Muscle layer of colon (tissue), 2 donors: ENCODE data around the gene PHC1.

Source experiments
- H3K27ac ChIP-seq: one replicate; pipeline ENCODE4 v1.7.0; 2013; ENCODE audit warnings: low read depth, mild to moderate bottlenecking, low read length, moderate library complexity
- H3K27me3 ChIP-seq, 2 donors: one replicate each; pipeline ENCODE4 v1.7.0; 2013; ENCODE audit warnings: low read length in 2 of 2, mild to moderate bottlenecking in 2 of 2; ENCODE audit not compliant: insufficient read depth in 2 of 2, control insufficient read depth in 1 of 2
- H3K36me3 ChIP-seq: one replicate; pipeline ENCODE4 v1.7.0; 2013; ENCODE audit warnings: mild to moderate bottlenecking, low read length; ENCODE audit not compliant: insufficient read depth
- H3K4me1 ChIP-seq: one replicate; pipeline ENCODE4 v1.7.0; 2013; ENCODE audit warnings: mild to moderate bottlenecking, low read length; ENCODE audit not compliant: insufficient read depth
- H3K4me3 ChIP-seq, 2 donors: one replicate each; pipeline ENCODE4 v1.7.0; 2013; ENCODE audit warnings: low read length in 2 of 2, low read depth in 1 of 2, mild to moderate bottlenecking in 1 of 2, moderate library complexity in 1 of 2
- H3K9ac ChIP-seq: one replicate; pipeline ENCODE4 v1.7.0; 2013; ENCODE audit warnings: low read length
- H3K9me3 ChIP-seq: one replicate; pipeline ENCODE4 v1.7.0; 2013; ENCODE audit warnings: mild to moderate bottlenecking, low read length
- donor health status: abdominal sarcoma.
- donor health status: Adenocarcinoma of cecum.

The PHC1 gene

DNA sequence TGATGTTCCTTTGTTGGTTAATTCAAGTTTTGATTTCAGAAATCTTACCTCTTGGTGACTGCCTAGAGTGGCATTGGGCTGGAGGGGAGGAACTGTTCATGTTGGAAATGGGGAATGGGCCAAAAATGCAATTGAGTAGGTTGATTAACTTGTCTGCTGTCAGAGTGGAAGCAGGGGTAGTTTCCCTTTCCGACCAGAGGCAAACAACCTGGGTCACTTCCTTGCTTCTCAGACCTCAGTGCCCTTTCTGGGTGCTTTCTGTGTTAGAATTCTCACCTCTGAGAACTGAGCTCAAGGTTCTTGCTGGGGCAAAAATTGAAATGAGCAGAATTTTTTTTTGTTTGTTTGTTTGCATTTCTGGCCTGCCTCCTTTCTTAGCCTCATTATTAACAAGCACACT, 37.4 kb downstream of the PHC1 start:
- H3K4me3 ChIP-seq: no peak overlapping the region
- no peak overlapping the region for H3K27ac ChIP-seq

DNA sequence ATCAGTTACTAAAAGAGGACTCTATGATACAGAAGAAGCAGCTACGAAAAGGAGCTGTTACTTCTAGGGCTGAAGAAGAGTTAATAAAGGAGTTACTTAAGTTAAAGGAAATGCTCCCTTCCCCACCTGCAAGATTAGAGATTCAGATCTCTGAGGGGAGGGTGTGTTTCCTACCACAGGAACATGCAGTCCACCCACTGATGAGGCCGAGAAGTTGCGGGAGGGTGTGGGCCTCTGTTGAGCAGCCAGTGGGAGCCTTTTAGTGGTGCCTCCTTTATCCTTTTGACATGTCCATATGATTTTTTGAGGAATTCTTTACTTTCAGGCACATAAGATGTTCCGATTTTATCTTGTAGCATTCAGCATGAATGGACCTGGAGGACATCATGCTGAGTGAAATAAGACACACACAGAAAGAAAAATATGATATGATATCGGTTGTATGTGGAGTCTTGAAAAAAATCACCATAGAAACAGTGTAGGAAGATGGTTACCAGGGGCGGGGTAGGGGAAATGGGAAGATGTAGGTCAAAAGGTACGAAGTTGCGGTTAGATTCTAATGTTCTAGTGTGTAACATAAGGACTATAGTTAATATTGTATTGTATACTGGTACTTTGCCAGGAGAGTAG, 39.6 kb downstream of the PHC1 start:
- no peak overlapping the region for H3K9ac ChIP-seq
- H3K27me3 ChIP-seq: no peaks in the 10 kb centered on the region
- no peak overlapping the region for H3K27ac ChIP-seq
- no peak overlapping the region for H3K4me3 ChIP-seq
- peaks cover 11% of the 10 kb centered on the region for H3K4me1 ChIP-seq
- no peaks in the 10 kb centered on the region for H3K36me3 ChIP-seq
- H3K9me3 ChIP-seq: no peaks in the 10 kb centered on the region

More for the DNA sequence above, 37.4 kb downstream of the PHC1 start:
- Histone ChIP-seq H3K36me3 (no peaks in the 10 kb centered on the region), H3K27me3 (no peaks in the 10 kb centered on the region), H3K9ac (no peak overlapping the region), H3K4me1 (peaks cover 28% of the 10 kb centered on the region), H3K9me3 (no peaks in the 10 kb centered on the region)

DNA sequence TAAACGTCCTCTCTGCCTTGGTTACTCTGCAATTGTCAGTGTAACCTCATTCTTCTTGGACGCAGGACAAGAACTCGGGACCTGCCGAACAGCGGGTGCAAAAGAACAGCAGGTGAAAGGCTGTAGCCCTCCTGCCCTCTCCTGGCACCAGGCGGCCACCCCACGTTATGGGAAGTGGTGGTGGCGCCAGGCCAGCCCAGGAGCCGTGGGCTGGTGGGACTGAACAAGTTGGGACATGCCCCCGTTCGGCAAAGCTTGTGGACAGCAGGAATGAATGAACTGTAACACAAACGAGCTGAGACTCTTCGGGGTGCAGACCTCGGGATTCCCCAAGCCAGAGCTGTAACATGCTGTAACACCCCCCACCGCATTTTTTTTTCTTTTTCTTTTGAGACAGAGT, 41.8 kb downstream of the PHC1 start:
- Histone ChIP-seq H3K27ac (no peak overlapping the region), H3K36me3 (no peaks in the 10 kb centered on the region), H3K4me3 (no peak overlapping the region), H3K9ac (no peak overlapping the region), H3K27me3 (no peaks in the 10 kb centered on the region), H3K4me1 (peaks cover 6% of the 10 kb centered on the region), H3K9me3 (no peaks in the 10 kb centered on the region)

DNA sequence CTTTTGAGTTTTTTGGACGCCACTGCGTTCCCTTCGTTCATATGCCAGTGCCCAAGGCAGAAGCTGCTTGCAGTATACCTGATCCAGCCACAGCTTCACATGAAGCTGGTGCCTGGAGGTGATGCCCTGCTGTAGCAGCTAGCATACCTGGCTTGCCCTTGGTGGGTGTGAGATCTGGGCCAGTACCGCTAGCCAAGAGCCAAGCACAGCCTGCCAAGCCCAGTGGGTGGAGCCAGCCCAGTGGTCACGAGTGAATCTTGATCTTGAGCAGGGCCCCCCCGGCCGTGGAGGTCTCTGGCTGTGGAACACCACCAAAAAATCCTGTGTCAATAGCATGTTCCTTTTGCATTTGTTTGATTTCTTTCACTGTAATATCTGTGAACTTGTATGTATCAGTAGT, 42.5 kb downstream of the PHC1 start:
- H3K9me3 ChIP-seq: no peaks in the 10 kb centered on the region
- no peaks in the 10 kb centered on the region for H3K27me3 ChIP-seq
- no peak overlapping the region for H3K4me3 ChIP-seq
- no peak overlapping the region for H3K9ac ChIP-seq
- no peak overlapping the region for H3K27ac ChIP-seq
- H3K36me3 ChIP-seq: no peaks in the 10 kb centered on the region
- H3K4me1 ChIP-seq: no peaks in the 10 kb centered on the region

DNA sequence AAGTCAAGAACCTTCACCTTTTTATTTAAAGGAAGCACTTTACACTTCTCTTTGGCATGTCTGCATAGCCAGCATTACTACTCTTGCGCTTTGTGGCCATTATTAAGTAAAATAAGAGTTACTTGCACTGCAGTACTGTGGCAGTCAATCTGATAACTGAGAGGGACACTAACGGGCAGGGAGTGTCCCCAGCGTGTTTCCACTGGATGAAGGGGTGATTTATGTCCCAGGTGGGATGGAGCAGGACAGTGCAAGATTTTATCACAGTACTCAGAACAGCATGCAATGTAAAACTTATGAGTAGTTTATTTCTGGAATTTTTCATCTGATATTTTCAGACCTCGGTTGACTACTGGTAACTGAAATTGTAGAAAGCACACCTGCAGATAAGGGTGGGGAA, 43.3 kb downstream of the PHC1 start:
- Histone ChIP-seq H3K9me3 (no peaks in the 10 kb centered on the region), H3K36me3 (no peaks in the 10 kb centered on the region), H3K4me3 (no peak overlapping the region), H3K27me3 (no peaks in the 10 kb centered on the region), H3K4me1 (no peaks in the 10 kb centered on the region), H3K9ac (no peak overlapping the region), H3K27ac (no peak overlapping the region)

DNA sequence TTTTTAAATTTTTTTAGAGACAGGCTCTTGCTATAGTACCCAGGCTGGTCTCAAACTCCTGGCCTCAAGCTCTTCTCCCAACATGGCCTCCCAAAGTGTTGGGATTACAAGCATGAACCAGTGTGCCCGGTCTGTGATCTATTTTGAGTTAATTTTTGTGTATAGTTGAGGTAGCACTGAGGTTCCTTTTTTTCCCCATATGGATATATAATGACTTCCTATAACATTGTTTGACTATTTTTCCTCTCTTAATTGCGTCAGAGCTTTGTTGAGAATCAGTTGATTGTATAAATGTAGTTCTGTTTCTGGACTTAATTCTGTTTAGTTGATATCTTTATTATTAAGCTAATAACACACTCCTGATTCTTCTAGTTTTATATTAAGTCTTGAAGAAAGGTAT, 43.8 kb downstream of the PHC1 start:
- no peaks in the 10 kb centered on the region for H3K9me3 ChIP-seq

DNA sequence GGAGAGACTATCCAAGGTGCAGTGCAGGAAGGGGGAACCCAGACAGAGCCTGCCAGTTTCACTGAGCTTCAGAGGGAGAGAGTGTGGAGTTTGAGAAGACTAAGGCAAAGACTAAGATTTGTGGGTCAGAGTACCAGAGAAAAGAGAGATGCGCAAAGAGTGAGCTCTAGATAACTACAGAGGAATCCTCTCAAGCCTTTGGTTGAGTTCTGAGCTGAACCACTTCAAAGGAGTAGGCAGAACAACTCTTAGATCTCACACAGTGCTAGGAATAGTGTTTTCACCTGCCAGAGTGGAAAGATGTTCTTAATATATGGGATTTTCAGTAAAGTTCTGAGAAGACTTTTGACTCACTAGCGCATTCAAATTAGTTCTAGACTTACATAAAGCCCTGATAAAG, 45.9 kb downstream of the PHC1 start:
- H3K4me1 ChIP-seq: no peaks in the 10 kb centered on the region
- H3K9ac ChIP-seq: no peak overlapping the region
- no peaks in the 10 kb centered on the region for H3K27me3 ChIP-seq
- H3K27ac ChIP-seq: no peak overlapping the region
- H3K36me3 ChIP-seq: no peaks in the 10 kb centered on the region
- H3K4me3 ChIP-seq: no peak overlapping the region
- H3K9me3 ChIP-seq: no peaks in the 10 kb centered on the region

More for the DNA sequence above, 43.8 kb downstream of the PHC1 start:
- no peak overlapping the region for H3K9ac ChIP-seq
- H3K36me3 ChIP-seq: no peaks in the 10 kb centered on the region
- no peaks in the 10 kb centered on the region for H3K27me3 ChIP-seq
- H3K4me1 ChIP-seq: no peaks in the 10 kb centered on the region
- no peak overlapping the region for H3K4me3 ChIP-seq
- H3K27ac ChIP-seq: no peak overlapping the region

DNA sequence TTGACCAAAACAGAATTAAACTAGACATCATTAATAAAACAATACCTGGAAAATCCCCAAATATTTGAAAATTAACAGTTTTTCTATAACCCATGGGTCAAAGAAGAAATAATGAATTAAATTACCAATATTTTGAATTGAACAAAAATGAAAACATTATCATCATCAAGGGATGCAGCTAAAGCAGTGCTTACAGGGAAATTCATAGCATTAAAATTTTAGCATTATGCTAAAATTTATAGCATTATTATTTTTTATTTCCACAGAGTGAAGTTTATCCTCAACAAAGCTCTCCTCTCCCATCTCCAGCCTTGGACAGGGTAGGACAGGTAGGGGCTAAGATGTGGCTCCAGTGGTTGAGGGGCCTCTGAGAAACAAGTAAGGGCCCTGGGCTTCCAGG, 54.5 kb downstream of the PHC1 start:
- Histone ChIP-seq H3K27me3 (no peaks in the 10 kb centered on the region), H3K36me3 (no peaks in the 10 kb centered on the region), H3K9ac (no peak overlapping the region), H3K27ac (no peak overlapping the region), H3K4me1 (no peaks in the 10 kb centered on the region), H3K9me3 (no peaks in the 10 kb centered on the region), H3K4me3 (no peak overlapping the region)

DNA sequence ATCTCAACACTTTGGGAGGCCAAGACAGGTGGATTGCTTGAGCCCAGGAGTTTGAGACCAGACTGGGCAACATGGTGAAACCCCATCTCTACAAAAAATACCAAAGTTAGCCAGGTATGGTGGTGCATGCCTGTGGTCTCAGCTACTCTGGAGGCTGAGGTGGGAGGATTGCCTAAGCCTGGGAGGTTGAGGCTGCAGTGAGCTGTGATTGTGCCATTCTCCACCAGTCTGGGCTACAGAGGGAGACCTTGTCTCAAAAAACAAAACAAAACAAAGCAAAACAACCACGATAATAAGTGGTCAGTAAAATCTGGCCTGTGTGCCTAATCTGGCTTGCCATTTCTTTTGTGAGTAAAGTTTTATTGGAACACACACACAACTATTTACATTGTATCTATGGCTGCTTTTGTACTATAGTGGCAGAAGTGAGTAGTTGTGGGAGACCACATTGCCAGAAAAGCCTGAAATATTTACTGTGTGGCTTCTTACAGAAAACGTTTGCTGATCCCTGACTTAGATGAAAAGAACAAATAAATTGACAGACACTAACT, 55.6 kb downstream of the PHC1 start:
- Histone ChIP-seq H3K4me3 (no peak overlapping the region), H3K27ac (no peak overlapping the region), H3K9me3 (no peaks in the 10 kb centered on the region), H3K36me3 (no peaks in the 10 kb centered on the region), H3K4me1 (no peaks in the 10 kb centered on the region), H3K9ac (no peak overlapping the region), H3K27me3 (no peaks in the 10 kb centered on the region)

DNA sequence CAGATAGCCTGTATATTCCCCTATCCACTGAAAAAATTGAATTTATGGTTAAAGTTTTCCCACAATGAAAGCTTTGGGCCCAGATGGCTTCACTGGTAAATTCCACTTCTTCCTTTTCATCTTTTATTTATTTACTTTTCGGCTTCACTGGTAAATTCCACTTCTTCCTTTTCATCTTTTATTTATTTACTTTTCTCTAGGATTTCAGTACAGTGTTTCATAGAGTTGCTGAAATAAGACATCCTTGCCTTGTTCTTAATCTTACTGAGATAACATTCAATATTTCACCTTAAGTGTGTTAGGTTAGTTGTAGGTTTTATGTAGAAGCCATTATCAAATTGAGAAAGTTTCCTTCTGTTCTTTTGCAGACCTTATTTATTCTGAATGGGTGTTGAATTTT, 56.1 kb downstream of the PHC1 start:
- Histone ChIP-seq H3K4me1 (no peaks in the 10 kb centered on the region), H3K27me3 (no peaks in the 10 kb centered on the region), H3K27ac (no peak overlapping the region), H3K4me3 (no peak overlapping the region), H3K9ac (no peak overlapping the region), H3K9me3 (no peaks in the 10 kb centered on the region), H3K36me3 (no peaks in the 10 kb centered on the region)

DNA sequence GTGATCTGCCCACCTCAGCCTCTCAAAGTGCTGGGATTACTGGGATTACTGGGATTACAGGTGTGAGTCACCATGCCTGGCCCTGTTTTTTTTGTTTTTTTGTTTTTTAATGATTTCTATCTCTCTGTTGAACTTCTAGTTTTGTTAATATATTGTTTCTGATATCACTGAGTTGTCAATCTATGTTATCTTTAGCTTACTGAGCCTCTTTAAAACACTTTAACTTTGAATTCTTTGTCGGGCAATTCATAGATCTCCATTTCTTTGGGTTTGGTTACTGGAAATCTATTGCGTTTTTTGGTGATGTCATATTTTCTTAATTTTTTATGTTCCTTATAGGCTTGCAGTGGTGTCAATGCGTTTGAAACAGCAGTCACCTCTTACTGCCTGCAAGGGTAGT, 65.8 kb downstream of the PHC1 start:
- Histone ChIP-seq H3K4me3 (no peak overlapping the region), H3K4me1 (no peaks in the 10 kb centered on the region), H3K9me3 (peaks cover 5% of the 10 kb centered on the region), H3K27me3 (no peaks in the 10 kb centered on the region), H3K36me3 (no peaks in the 10 kb centered on the region), H3K9ac (no peak overlapping the region), H3K27ac (no peak overlapping the region)

DNA sequence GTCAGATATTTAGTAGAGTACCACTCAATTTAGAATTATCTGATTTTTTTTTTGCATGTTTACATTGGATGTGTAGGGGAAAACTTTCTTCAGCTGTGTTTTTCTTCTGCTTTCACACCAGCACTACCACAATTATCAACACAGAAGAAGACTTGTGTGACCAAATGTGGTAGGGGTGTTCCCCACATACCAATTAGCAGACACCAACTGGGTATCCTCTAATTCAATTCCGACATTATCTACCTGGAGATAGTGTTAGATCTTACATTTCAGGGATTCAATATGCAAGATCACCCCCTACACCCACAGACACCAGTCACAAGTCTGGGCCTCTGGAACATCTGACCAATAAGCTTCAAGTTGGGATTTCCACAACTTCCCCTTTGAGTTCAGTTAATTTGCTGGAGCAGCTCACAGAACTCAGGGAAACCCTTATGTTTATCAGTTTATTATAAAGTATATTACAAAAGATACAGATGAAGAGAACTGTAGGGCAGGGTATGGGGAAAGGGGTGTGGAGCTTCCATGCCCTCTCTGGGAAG, 71.0 kb downstream of the PHC1 start:
- Histone ChIP-seq H3K9me3 (peaks cover 3% of the 10 kb centered on the region), H3K4me1 (peaks cover 3% of the 10 kb centered on the region), H3K36me3 (no peaks in the 10 kb centered on the region), H3K27me3 (no peaks in the 10 kb centered on the region), H3K4me3 (no peak overlapping the region), H3K9ac (no peak overlapping the region), H3K27ac (no peak overlapping the region)
